Ecto neural progenitor cell (in vitro differentiated cells): ENCODE results near the gene ADGRL1.
"Not testable (repeated sequence)": the region's sequence is repeated elsewhere in the genome, so short reads cannot be mapped to it uniquely, and the experiment has no call there.

ENCODE experiments used
- DNase-seq: peaks from one replicate; pipeline ENCODE4 v3.0.0-alpha.2; 2018; ENCODE audit warnings: low spot score

The ADGRL1 gene

GRCh38 chr19:14205452-14206287 is at the start of gene ADGRL1:
Gene ADGRL1 (minus strand): TSS chr19:14206169. CDS start chr19:14183602, 22,567 bp downstream.
- not testable (repeated sequence) for DNase-seq

GRCh38 chr19:14255316-14255715 is 49.3 kb upstream of the ADGRL1 start:
- not testable (repeated sequence) for DNase-seq

DNA sequence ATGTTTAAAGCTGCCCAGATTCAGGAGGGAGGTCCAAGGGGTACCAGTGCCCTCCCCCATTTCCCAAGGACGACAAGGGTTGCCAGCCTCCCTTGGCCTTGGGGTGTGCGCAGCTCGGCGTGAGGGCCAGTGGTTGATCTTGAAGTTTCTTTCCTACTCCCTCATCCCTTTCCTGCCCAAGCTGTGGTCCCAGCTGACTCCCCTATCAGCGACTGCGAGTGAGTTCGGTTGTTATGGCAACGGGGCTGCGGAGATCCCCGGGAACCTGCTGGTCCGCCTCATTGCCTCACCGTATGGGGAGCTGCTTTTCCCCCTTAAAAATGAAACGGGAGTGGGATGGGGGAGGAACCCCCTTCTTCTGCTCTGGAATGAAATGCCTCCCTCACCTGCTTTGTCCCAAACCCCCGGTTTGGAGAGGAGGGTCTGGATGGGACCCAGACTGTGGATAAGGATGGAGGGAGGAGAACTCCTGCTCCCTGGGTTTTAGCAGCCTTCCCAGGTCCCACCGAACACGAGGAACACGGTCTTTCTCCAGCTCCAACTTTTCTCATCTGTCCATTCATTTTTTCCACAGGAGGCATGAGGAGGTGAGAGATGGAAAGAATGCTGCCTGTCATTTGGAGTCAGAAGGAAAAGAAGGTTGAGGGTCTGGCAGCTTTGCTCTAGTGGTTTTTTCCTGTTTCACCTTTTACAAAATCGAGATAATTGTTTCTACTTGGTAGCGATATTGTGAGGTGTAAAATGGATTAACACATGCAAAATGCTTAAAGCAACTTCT is 48.0 kb upstream of the ADGRL1 start:
- DNase-seq, result peak; percentile 71

- not testable (repeated sequence) for DNase-seq
Measured at GRCh38 chr19:14252136-14252535, 46.2 kb upstream of the ADGRL1 start.

DNA sequence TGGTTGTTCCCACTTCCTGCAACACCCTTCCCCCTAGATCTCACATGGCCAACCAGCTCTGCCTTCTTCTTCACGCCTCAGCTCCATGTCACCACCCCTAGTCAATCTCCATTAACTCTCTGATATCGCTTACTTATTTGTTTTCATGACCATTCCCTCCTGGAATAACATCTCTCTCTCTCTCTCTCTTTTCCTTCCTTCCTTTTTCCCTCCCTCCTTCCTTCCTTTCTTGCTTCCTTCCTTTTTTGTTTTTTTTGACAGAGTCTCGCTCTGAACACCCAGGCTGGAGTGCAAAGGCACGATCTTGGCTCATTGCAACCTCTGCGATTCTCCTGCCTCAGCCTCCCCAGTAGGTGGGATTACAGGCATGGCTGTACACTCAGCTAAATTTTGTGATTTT is 44.9 kb upstream of the ADGRL1 start:
- no peak for DNase-seq

DNA sequence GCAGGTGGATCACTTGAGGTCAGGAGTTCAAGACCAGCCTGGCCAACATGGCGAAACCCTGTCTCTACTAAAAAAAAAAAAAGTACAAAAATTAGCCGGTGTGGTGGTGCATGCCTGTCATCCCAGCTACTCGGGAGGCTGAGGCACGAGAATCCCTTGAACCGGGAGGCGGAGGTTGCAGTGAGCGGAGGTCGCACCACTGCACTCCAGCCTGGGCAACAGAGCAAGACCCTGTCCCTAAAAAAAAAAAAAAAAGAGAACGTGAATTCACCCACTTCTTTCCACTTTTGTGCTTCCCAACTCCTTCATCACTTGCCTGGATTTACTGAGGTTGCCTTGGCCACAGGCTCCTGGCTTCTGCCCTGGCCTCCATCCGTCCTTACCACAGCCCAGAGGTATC is 44.3 kb upstream of the ADGRL1 start:
- not testable (repeated sequence) for DNase-seq

DNA sequence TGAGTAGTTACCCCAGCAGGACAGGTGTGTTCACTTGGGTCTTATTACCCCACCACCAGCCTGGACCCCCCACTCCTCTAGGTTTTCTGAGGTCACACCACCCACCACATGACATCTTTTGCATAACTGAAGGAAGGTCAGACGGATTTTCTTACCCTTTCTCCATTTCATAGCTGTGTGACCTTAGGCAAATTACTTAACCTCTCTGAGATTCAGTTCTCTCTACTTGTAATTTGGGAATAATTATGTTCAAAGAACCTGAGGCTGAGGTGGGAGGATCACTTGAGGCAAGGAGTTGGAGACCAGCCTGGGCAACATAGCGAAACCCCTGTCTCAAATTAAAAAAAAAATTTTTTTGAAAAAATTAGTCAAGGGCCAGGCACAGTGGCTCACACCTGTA is 43.9 kb upstream of the ADGRL1 start:
- DNase-seq, result not testable (repeated sequence)

DNA sequence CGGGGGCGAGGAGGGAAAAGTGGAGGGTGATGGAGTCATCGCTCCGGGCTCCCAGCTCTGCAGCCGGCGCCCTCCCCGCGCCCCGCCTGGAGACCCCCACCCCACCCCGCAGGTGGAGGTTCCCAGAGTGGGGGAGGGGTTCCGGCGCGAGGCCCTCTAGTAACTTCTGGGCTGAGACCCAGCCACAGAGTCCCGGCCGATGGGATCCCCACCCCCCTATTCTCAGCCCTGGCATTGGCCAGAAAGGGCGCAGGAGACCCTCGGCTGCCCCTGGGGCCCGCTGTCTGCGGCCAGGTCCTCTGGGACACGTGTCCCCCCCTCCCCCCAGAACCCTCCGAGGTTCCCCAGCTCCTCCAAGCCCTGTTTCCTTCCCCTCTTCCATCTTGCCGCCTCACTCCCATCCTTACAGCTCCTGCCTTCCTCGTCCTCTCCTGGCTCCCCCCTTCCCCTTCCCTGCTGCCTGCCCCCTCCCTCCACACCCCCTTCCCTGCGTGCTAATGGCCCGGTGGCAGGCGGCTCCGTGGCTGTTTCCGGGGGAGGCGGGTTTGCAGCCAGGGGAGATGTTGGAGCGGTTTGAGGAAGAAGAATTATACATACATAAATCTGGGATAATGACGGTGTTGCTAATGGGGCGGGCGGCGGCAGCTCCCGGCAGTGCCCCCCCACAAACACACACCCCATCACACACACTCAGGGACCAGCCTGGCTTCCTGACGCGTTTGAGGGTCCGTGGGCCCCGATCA is 43.2 kb upstream of the ADGRL1 start:
- DNase-seq, result peak; percentile 79

DNA sequence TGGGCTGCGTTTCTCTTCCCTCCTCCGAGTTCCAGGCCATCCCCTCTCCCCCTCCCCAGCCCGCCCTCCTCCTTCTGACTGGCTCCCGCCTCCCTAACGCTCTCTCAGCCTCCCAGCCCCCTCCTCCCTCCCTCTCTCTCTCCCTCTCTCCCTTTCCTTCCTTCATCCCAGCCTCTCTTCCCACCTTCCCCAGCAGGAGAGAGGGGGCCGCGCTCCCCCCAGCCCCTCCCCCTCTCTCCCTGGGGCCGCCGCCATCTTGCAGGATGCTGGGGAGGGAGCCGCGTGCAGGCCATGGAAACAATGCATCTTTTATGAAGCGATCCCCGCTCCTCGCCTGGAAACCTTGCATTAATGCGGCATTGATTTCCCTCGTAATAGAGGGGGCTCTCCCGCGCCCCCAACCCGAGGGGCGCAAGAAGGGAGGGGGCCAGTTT is 42.6 kb upstream of the ADGRL1 start:
- DNase-seq, result peak; percentile 88

- DNase-seq, result peak; percentile 85
Measured at GRCh38 chr19:14247548-14248471, 41.8 kb upstream of the ADGRL1 start.

- DNase-seq, result not testable (repeated sequence)
Measured at GRCh38 chr19:14247205-14247547, 41.2 kb upstream of the ADGRL1 start.

DNA sequence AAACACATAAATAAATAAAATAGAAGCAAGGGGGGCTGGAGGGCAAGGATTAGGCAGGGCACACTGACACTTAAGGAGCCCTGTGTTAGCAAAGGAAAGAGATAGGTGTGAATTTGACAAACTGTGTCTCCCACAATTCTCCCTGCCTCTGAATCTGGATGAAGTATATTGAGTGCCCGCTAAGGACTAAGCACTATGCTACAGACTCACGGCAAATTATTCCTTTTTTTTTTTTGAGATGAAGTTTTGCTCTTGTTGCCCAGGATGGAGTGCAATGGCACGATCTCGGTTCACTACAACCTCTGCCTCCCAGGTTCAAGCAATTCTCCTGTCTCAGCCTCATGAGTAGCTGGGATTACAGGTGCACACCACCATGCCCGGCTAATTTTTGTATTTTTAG is 38.4 kb upstream of the ADGRL1 start:
- DNase-seq, result not testable (repeated sequence)

- DNase-seq, result not testable (repeated sequence)
Measured at GRCh38 chr19:14243718-14244117, 37.7 kb upstream of the ADGRL1 start.

DNA sequence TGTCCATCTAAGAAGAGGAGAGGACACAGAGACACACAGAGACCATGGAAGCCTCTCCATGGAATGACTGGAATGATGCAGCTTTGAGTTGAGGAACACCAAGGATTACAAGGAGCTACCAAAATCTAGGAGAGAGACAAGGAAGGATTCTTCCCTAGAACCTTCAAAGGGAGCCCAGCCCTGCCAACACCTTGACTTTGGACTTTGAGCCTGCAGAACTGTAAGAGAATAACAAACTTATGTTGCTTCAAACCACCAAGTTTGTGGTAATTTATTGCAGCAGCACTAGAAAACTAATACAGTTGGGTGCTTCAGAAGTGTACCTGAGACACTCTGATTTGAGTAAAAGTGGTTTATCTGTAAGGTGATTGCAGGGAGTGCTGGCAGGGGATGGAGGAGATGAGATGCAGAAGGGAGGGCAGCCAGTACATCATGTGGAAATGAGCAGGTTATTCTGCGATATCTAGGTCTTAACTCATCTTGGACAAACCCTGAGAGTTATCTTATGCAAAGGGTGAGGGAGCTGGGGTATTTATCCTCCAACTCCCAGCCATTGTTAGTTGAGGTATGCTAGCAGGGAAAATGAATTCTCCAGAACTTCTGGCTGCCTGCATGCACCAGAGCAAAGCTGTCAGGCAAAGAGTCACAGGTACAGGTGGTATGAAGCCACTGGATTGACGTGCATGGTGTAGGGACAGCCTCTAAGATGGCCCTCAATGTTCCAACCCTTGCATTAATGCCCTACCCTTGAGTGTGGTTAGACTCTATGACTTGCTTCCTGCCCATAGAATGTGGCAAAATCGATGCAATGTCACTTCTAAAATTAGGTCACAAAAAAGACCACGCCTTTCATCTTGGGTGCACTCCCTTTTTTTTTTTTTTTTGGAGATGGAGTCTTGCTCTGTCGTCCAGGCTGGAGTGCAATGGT is 31.3 kb upstream of the ADGRL1 start:
- no peak for DNase-seq

DNA sequence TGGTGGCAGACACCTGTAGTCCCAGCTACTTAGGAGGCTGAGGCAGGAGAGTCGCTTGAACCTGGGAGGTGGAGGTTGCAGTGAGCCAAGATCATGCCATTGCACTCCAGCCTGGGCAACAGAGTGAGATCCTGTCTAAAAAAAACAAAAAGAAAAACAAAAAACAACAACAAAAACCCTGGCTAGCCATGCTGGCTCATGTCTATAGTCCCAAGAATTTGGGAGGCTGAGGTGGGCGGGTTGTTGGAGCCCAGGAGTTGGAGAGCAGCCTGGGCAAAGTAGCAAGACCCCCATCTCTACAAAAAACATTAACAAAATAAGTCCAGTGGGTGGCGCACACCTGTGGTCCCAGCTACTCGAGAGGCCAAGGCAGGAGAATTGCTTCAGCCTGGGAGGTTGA is 27.0 kb upstream of the ADGRL1 start:
- not testable (repeated sequence) for DNase-seq

DNA sequence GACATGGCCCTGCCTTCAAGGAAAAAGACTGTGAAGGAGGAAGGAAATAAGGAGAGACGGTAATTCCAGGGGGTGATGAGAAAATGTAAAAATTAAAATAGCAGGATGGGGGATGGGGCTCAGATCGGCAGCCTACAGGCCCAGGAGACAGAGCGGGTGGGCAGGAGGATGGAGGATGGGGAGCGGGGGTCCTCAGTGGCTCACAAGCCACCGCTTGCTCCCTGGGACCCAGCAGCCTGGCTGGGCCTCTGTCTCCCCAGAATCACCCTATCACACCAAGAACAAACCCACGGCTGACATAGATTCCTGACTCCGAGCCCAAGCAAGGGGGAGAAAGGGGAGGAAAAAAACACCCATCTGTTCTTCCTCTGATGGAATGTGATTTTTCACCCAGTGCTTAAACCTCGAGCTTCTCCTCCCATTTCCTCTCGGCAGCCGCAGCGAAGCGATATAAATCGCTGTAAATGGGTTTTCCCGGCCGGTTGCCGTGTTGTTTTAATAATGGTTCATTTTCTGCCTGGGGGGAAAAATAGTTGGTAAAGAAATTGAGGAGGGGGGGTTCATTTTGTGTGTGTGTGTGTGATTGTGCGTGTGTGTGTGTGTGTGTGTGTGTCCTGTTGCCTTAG is 22.6 kb upstream of the ADGRL1 start:
- DNase-seq, result not testable (repeated sequence)

GRCh38 chr19:14226498-14226897 is 20.5 kb upstream of the ADGRL1 start:
- not testable (repeated sequence) for DNase-seq

GRCh38 chr19:14222886-14223285 is 16.9 kb upstream of the ADGRL1 start:
- no peak for DNase-seq

DNA sequence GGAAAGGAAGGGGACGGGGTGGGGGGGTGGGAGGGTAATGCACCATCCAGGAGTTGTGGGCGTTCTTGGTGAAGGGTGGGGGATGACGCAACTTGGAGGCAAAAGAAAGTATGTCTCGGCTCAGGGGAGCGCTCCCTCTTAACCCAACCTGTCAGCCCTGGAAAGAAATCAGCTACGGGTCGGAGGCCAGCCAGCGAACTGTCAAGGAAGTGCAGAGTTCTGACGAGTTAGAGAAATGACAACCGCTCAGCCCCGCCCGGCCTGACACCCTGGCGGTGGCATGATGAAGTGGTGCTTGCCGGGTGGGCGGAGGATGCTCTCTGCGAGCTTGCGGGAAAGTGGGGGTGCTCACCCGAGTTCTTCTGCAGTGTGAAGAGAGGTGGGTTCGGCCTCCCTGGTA is 15.4 kb upstream of the ADGRL1 start:
- peak; percentile 63 for DNase-seq
